ENCODE measurements around the gene BCL7C. TPM values are rescaled to one million over a fixed set of nuclear protein-coding genes. Genes with fewer than 3 reads are reported as not detected.

The BCL7C gene
- total RNA-seq, 3 donors from 2014 or later (not counting 1 experiment from before 2014, with no cell fraction given), result 25.1 to 28.5 (median 27.4) TPM

DNA sequence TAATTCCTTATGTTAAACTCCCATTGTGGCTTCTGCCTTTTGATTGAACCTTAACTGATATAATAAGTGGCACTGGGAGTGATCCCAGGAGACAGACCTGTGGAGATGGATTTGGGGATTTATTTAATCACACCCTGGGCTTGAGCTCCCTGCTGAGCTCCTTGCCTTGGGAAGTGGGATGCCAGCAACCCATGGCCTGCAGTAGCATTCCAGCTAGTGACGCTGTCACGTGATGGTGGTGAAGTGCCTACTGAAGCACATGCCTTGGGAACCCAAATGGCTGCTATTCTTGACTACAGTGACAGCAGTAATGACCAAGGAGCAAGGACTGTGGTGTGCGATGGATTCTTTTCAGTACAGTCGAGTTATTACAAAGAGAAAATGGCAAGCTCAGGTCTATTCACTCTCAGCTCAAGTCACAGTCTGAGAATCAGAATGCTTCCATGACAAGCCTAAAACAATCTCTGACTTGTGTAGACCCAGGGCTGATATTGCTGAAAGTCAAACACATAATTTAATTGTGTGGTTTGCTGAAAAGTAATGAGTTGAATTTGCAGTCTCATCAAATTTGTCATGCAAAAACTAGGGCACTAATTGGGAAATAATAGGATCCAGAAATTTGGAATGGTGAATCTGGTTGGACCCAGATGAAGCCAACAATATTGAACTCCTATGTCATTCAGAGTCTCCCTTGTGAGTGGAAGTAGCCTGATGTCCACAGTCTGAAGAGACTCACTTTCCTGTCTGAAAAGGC, 47.1 kb downstream of the BCL7C start:
- no peaks in the 10 kb centered on the region for H3K27me3 Mint-ChIP-seq (ENCODE audit: low read depth in 2 of 2)
- TF ChIP-seq, protein P1, sequence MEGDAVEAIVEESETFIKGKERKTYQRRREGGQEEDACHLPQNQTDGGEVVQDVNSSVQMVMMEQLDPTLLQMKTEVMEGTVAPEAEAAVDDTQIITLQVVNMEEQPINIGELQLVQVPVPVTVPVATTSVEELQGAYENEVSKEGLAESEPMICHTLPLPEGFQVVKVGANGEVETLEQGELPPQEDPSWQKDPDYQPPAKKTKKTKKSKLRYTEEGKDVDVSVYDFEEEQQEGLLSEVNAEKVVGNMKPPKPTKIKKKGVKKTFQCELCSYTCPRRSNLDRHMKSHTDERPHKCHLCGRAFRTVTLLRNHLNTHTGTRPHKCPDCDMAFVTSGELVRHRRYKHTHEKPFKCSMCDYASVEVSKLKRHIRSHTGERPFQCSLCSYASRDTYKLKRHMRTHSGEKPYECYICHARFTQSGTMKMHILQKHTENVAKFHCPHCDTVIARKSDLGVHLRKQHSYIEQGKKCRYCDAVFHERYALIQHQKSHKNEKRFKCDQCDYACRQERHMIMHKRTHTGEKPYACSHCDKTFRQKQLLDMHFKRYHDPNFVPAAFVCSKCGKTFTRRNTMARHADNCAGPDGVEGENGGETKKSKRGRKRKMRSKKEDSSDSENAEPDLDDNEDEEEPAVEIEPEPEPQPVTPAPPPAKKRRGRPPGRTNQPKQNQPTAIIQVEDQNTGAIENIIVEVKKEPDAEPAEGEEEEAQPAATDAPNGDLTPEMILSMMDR (IDR thresholded peaks at IDR 0.05), result no peak
- ATAC-seq (no peak), DNase-seq (no peak)
- H3K36me3 Mint-ChIP-seq, result no peaks in the 10 kb centered on the region
- WGBS (ENCODE audit: insufficient coverage), result 96% methylated on average over 4 of the region's 4 CpGs
- Histone ChIP-seq H3K27ac (ENCODE audit: low read length) (no peak overlapping the region), H3K4me3 (ENCODE audit: low read length) (no peak overlapping the region), H3K4me1 (ENCODE audit: control insufficient read depth, insufficient read depth, low read length) (peaks cover 7% of the 10 kb centered on the region), H3K36me3 (ENCODE audit: control insufficient read depth, insufficient read depth, low read length) (no peaks in the 10 kb centered on the region), H3K9me3 (ENCODE audit: control insufficient read depth, insufficient read depth, low read length) (no peaks in the 10 kb centered on the region), H3K27me3 (ENCODE audit: control insufficient read depth, insufficient read depth, low read length) (no peaks in the 10 kb centered on the region)
- H3K4me3 Mint-ChIP-seq, result no peak overlapping the region
- no peaks in the 10 kb centered on the region for H3K9me3 Mint-ChIP-seq
- H3K4me1 Mint-ChIP-seq, result peaks cover 9 to 10% of the 10 kb centered on the region in 2 donors
- H3K27ac Mint-ChIP-seq, result no peak overlapping the region
- intact Hi-C loops (cut with micrococcal nuclease), result loop anchor here (10.0 kb wide), 1 partner anchor 1018 kb away; no protein-coding TSS in a partner anchor

DNA sequence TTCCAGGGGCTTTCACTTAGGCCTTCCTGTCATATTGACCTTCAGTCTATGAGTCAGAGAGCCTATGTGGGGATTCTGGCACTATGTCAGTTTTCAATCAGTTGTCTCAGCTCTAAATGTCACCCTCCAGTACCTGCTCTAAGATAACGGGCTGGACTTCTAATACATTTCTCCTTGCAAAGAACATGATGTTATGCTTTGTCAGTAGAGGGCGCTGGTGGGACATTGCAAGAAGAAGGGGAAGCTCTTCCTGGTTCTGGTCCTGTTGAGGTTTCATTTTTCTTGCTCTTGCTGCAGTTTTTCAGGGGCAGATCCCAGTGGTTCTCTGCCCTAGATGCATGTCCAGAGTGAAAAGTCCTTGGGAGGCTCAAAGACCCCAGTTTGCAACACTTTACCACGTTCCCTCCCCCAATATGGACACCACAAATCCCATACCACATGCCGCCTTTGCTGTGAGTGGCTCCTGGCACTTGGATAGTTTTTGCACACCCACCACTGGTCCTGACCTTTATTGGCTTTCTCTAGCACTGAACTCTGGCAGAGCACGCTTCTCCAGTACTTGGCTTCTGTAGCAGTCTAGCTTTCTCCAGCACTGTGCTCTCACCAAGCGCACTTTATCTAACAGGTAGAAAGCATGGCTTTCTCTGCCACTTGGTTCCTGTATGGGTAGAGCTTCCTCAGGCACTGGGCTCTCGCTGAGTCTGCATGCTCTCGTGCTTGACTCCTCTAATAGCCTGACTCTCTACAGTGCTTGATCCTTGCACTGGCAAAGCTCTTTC, 49.0 kb downstream of the BCL7C start:
- H3K27ac ChIP-seq (ENCODE audit: low read length), result no peak overlapping the region
- no peaks in the 10 kb centered on the region for H3K9me3 ChIP-seq (ENCODE audit: control insufficient read depth, insufficient read depth, low read length)
- peak overlapping the region; percentile 4 for H3K4me3 Mint-ChIP-seq
- DNase-seq, result peak; percentile 51 to 94
- TF ChIP-seq, protein P1 (IDR thresholded peaks at IDR 0.05), result peak; percentile 86
- H3K27ac Mint-ChIP-seq, result peak overlapping the region in 1 of 2 donors; percentile 53
- no peak overlapping the region for H3K4me3 ChIP-seq (ENCODE audit: low read length)
- intact Hi-C loops (cut with micrococcal nuclease), result loop anchor here (1.0 to 10.0 kb wide), 5 partner anchors 32 to 1020 kb away; no protein-coding TSS in a partner anchor
- no peaks in the 10 kb centered on the region for H3K27me3 ChIP-seq (ENCODE audit: control insufficient read depth, insufficient read depth, low read length)
- H3K36me3 ChIP-seq (ENCODE audit: control insufficient read depth, insufficient read depth, low read length), result no peaks in the 10 kb centered on the region
- H3K4me1 ChIP-seq (ENCODE audit: control insufficient read depth, insufficient read depth, low read length), result peaks cover 7% of the 10 kb centered on the region
- ATAC-seq, result peak; percentile 87 to 98 (median 98)
- H3K9me3 Mint-ChIP-seq, result no peaks in the 10 kb centered on the region
- 49% methylated on average over 7 of the region's 8 CpGs for WGBS (ENCODE audit: insufficient coverage)
- H3K27me3 Mint-ChIP-seq (ENCODE audit: low read depth in 2 of 2), result no peaks in the 10 kb centered on the region
- peaks cover 9 to 10% of the 10 kb centered on the region in 2 donors for H3K4me1 Mint-ChIP-seq
- no peaks in the 10 kb centered on the region for H3K36me3 Mint-ChIP-seq

DNA sequence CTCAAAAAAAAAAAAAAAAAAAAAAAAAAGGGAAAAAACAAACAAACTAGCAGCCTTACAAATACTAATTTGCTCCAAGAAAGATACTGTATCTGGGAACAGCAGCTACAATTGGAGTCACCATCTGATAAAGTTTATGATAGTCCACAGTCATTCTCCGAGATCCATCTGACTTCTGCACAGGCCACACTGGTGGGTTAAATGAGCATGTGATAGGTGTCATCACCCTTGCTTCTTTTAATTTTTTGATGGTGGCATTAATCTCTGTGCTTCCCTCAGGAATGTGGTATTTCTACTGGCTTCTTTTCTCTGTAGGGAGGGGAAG, 49.6 kb downstream of the BCL7C start:
- TF ChIP-seq, protein P1 (IDR thresholded peaks at IDR 0.05), result no peak
- H3K27ac ChIP-seq (ENCODE audit: low read length), result no peak overlapping the region
- no peak for ATAC-seq
- no peak overlapping the region for H3K4me3 ChIP-seq (ENCODE audit: low read length)
- H3K27me3 ChIP-seq (ENCODE audit: control insufficient read depth, insufficient read depth, low read length), result no peaks in the 10 kb centered on the region
- H3K36me3 Mint-ChIP-seq, result no peaks in the 10 kb centered on the region
- intact Hi-C loops (cut with micrococcal nuclease), result loop anchor here (1.0 to 10.0 kb wide), 5 partner anchors 33 to 1020 kb away; no protein-coding TSS in a partner anchor
- H3K27ac Mint-ChIP-seq, result no peak overlapping the region
- no peak overlapping the region for H3K4me3 Mint-ChIP-seq
- no peaks in the 10 kb centered on the region for H3K9me3 Mint-ChIP-seq
- H3K27me3 Mint-ChIP-seq (ENCODE audit: low read depth in 2 of 2), result no peaks in the 10 kb centered on the region
- H3K36me3 ChIP-seq (ENCODE audit: control insufficient read depth, insufficient read depth, low read length), result no peaks in the 10 kb centered on the region
- peaks cover 9 to 10% of the 10 kb centered on the region in 2 donors for H3K4me1 Mint-ChIP-seq
- WGBS (ENCODE audit: insufficient coverage), result 100% methylated on average over 1 of the region's 1 CpG
- DNase-seq, result no peak
- H3K9me3 ChIP-seq (ENCODE audit: control insufficient read depth, insufficient read depth, low read length), result no peaks in the 10 kb centered on the region
- H3K4me1 ChIP-seq (ENCODE audit: control insufficient read depth, insufficient read depth, low read length), result peaks cover 7% of the 10 kb centered on the region
